Measurements from ENCODE around the gene PLA2R1.

DNA sequence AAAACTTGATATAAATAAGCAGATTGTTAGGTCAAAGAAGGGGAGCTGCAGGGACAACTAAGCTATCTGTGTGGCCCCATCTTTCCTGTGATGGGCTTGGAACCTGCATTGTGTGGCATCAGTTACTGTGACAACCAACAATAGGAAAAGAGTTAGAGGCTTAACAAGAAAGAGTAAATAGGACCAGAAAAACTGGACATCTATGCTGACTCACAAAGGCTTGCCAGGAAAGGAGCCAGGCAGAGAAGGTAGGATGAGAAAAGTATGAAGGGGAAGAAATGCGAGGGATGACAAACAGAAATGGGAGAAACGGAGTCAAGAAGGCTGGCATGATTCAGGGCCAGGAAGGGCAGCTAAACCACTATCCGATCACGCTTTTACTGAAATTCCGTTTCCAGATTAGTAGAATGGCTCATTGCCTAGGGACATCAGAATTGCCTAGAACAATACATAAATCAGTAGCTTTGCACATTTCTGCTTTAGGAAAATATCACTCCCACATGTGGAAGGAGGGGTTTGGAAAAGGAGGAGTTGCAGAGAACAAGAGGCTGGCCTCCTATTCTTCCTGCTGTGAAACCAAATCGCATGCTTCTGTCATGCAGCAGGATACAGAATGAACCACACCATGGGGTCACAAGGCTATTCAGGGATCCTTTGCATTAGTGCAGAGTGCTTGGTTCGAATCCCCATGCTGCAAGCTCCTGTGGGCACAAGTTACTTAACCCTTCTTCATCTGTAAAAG lies 7.3 kb downstream of the PLA2R1 start:
- TF ChIP-seq, protein P1, sequence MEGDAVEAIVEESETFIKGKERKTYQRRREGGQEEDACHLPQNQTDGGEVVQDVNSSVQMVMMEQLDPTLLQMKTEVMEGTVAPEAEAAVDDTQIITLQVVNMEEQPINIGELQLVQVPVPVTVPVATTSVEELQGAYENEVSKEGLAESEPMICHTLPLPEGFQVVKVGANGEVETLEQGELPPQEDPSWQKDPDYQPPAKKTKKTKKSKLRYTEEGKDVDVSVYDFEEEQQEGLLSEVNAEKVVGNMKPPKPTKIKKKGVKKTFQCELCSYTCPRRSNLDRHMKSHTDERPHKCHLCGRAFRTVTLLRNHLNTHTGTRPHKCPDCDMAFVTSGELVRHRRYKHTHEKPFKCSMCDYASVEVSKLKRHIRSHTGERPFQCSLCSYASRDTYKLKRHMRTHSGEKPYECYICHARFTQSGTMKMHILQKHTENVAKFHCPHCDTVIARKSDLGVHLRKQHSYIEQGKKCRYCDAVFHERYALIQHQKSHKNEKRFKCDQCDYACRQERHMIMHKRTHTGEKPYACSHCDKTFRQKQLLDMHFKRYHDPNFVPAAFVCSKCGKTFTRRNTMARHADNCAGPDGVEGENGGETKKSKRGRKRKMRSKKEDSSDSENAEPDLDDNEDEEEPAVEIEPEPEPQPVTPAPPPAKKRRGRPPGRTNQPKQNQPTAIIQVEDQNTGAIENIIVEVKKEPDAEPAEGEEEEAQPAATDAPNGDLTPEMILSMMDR (IDR thresholded peaks at IDR 0.05; ENCODE audit: low read length) = no peak
- no peak for TF ChIP-seq EZH2 (IDR thresholded peaks at IDR 0.05; ENCODE audit: borderline replicate concordance, low read length)
